Measurements from ENCODE around the gene ACBD6.

Gene ACBD6

GRCh38 chr1:180500689-180501088 lies 1.7 kb downstream of the ACBD6 start:
- H3K27me3 ChIP-seq = no peaks in the 10 kb centered on the region
- H3K4me1 ChIP-seq = peaks cover 0 to 41% (median 13%) of the 10 kb centered on the region in 4 donors
- H3K27ac ChIP-seq = no peak overlapping the region
- intact Hi-C loops (cut with DNase I; ENCODE audit: low total_unique reads) = loop anchor here (5.0 to 10.0 kb wide), 2 partner anchors 522 to 664 kb away; partner anchors contain the start of gene STX6
- no peak overlapping the region for H3K4me3 ChIP-seq
- no peak for TF ChIP-seq CTCF (IDR thresholded peaks at IDR 0.05)
- peaks cover 0 to 3% (median 0%) of the 10 kb centered on the region in 3 donors for H3K36me3 ChIP-seq
- no peak for DNase-seq
- H3K9me3 ChIP-seq = no peaks in the 10 kb centered on the region

GRCh38 chr1:180498594-180498993 lies 3.8 kb downstream of the ACBD6 start:
- no peak for DNase-seq
- H3K4me3 ChIP-seq = no peak overlapping the region
- no peaks in the 10 kb centered on the region for H3K27me3 ChIP-seq
- H3K27ac ChIP-seq = no peak overlapping the region
- H3K36me3 ChIP-seq = peaks cover 0 to 6% (median 2%) of the 10 kb centered on the region in 3 donors
- no peak for TF ChIP-seq CTCF (IDR thresholded peaks at IDR 0.05)
- peaks cover 0 to 40% (median 13%) of the 10 kb centered on the region in 4 donors for H3K4me1 ChIP-seq
- intact Hi-C loops (cut with DNase I; ENCODE audit: low total_unique reads) = no loop called here
- no peaks in the 10 kb centered on the region for H3K9me3 ChIP-seq

GRCh38 chr1:180497826-180498225 lies 4.6 kb downstream of the ACBD6 start:
- Histone ChIP-seq H3K27me3 (no peaks in the 10 kb centered on the region), H3K4me3 (no peak overlapping the region), H3K27ac (no peak overlapping the region), H3K9me3 (no peaks in the 10 kb centered on the region), H3K4me1 (peaks cover 0 to 36% (median 12%) of the 10 kb centered on the region in 4 donors), H3K36me3 (peaks cover 0 to 6% (median 4%) of the 10 kb centered on the region in 3 donors)
- no peak for TF ChIP-seq CTCF (IDR thresholded peaks at IDR 0.05)
- DNase-seq = no peak
- intact Hi-C loops (cut with DNase I; ENCODE audit: low total_unique reads) = no loop called here

GRCh38 chr1:180494370-180494769 lies 8.0 kb downstream of the ACBD6 start:
- Histone ChIP-seq H3K27me3 (no peaks in the 10 kb centered on the region), H3K4me3 (no peak overlapping the region), H3K9me3 (no peaks in the 10 kb centered on the region), H3K4me1 (peaks cover 0 to 11% (median 0%) of the 10 kb centered on the region in 4 donors), H3K36me3 (peaks cover 3 to 5% (median 4%) of the 10 kb centered on the region in 3 donors), H3K27ac (no peak overlapping the region)
- no peak for TF ChIP-seq CTCF (IDR thresholded peaks at IDR 0.05)
- no peak for DNase-seq
- intact Hi-C loops (cut with DNase I; ENCODE audit: low total_unique reads) = no loop called here

GRCh38 chr1:180489976-180490375 lies 12.4 kb downstream of the ACBD6 start:
- intact Hi-C loops (cut with DNase I; ENCODE audit: low total_unique reads) = loop anchor here (10.0 kb wide), 1 partner anchor 305 kb away; no protein-coding TSS in a partner anchor
- Histone ChIP-seq H3K9me3 (no peaks in the 10 kb centered on the region), H3K27ac (no peak overlapping the region), H3K4me1 (no peaks in the 10 kb centered on the region), H3K36me3 (peaks cover 4 to 15% (median 5%) of the 10 kb centered on the region in 3 donors), H3K27me3 (no peaks in the 10 kb centered on the region), H3K4me3 (no peak overlapping the region)
- TF ChIP-seq CTCF (IDR thresholded peaks at IDR 0.05) = no peak
- no peak for DNase-seq

- Histone ChIP-seq H3K4me3 (no peak overlapping the region), H3K27ac (no peak overlapping the region), H3K4me1 (no peaks in the 10 kb centered on the region), H3K27me3 (no peaks in the 10 kb centered on the region), H3K9me3 (no peaks in the 10 kb centered on the region), H3K36me3 (peaks cover 4 to 15% (median 5%) of the 10 kb centered on the region in 3 donors)
- DNase-seq = no peak
- intact Hi-C loops (cut with DNase I; ENCODE audit: low total_unique reads) = loop anchor here (10.0 kb wide), 1 partner anchor 305 kb away; no protein-coding TSS in a partner anchor
- no peak for TF ChIP-seq CTCF (IDR thresholded peaks at IDR 0.05)
Observed at GRCh38 chr1:180489313-180489712, 13.1 kb downstream of the ACBD6 start.
